H9 (cell line): Measurements from ENCODE around the gene SVOP. TPM values are rescaled to one million over a fixed set of nuclear protein-coding genes. Genes with fewer than 3 reads are reported as not detected.

Experiments
- DNase-seq: peaks from one replicate; pipeline ENCODE4 v3.0.0-alpha.2; 2017
- H2AFZ ChIP-seq: one replicate; pipeline ENCODE4 v1.6.1; 2013; ENCODE audit warnings: mild to moderate bottlenecking, low read length, control low read depth, moderate library complexity
- H2AK5ac ChIP-seq: 2 replicates; pipeline ENCODE4 v1.6.1; 2013; ENCODE audit warnings: low read length, control low read depth, mixed read lengths; ENCODE audit not compliant: insufficient read length
- H2BK120ac ChIP-seq: one replicate; pipeline ENCODE4 v1.6.1; 2013; ENCODE audit warnings: low read depth, mild to moderate bottlenecking, low read length, control low read depth, inconsistent platforms; ENCODE audit not compliant: poor library complexity, severe bottlenecking
- H2BK12ac ChIP-seq: 2 replicates; pipeline ENCODE4 v1.6.1; 2013; ENCODE audit warnings: low read length, control low read depth, mixed read lengths, low read depth; ENCODE audit not compliant: insufficient read length
- H2BK15ac ChIP-seq: 2 replicates; pipeline ENCODE4 v1.6.1; 2013; ENCODE audit warnings: low read depth, low read length, control low read depth
- H2BK20ac ChIP-seq: one replicate; pipeline ENCODE4 v1.6.1; 2013; ENCODE audit warnings: low read depth, mild to moderate bottlenecking, low read length, control low read depth, inconsistent platforms; ENCODE audit not compliant: poor library complexity, severe bottlenecking
- H2BK5ac ChIP-seq: 2 replicates; pipeline ENCODE4 v1.6.1; 2013; ENCODE audit warnings: low read length, control low read depth, mixed read lengths; ENCODE audit not compliant: insufficient read length
- H3K14ac ChIP-seq: 2 replicates; pipeline ENCODE4 v1.6.1; 2013; ENCODE audit warnings: low read length, control low read depth; ENCODE audit not compliant: insufficient read depth
- H3K18ac ChIP-seq: 2 replicates; pipeline ENCODE4 v1.6.1; 2013; ENCODE audit warnings: low read depth, mild to moderate bottlenecking, mixed read lengths, low read length, control low read depth; ENCODE audit not compliant: insufficient read length
- H3K23ac ChIP-seq: 2 replicates; pipeline ENCODE4 v1.6.1; 2013; ENCODE audit warnings: low read length, control low read depth, mixed read lengths, low read depth; ENCODE audit not compliant: insufficient read length
- H3K23me2 ChIP-seq: 2 replicates; pipeline ENCODE4 v1.6.1; 2013; ENCODE audit warnings: low read depth, mild to moderate bottlenecking, mixed read lengths, low read length, control low read depth; ENCODE audit not compliant: insufficient read length, poor library complexity, severe bottlenecking
- H3K27ac ChIP-seq: 2 replicates; pipeline ENCODE4 v1.5.1; 2013; ENCODE audit warnings: low read length, control low read depth, mixed read lengths, low read depth; ENCODE audit not compliant: insufficient read length
- H3K27me3 ChIP-seq: 2 replicates; pipeline ENCODE4 v1.6.1; 2013; ENCODE audit warnings: low read length, control low read depth, inconsistent platforms; ENCODE audit not compliant: insufficient read depth
- H3K4ac ChIP-seq: 2 replicates; pipeline ENCODE4 v1.6.1; 2013; ENCODE audit warnings: low read depth, mild to moderate bottlenecking, control low read depth, inconsistent platforms, low read length, moderate library complexity
- H3K4me1 ChIP-seq: 2 replicates; pipeline ENCODE4 v1.6.1; 2013; ENCODE audit warnings: low read length, control low read depth, inconsistent platforms; ENCODE audit not compliant: insufficient read depth
- H3K4me2 ChIP-seq: 2 replicates; pipeline ENCODE4 v1.6.1; 2013; ENCODE audit warnings: low read length, control low read depth, mixed read lengths; ENCODE audit not compliant: insufficient read length, insufficient read depth
- H3K56ac ChIP-seq: 2 replicates; pipeline ENCODE4 v1.6.1; 2013; ENCODE audit warnings: low read depth, mild to moderate bottlenecking, mixed read lengths, low read length, control low read depth; ENCODE audit not compliant: insufficient read length
- H3K79me1 ChIP-seq: 2 replicates; pipeline ENCODE4 v1.6.1; 2013; ENCODE audit warnings: low read depth, mild to moderate bottlenecking, moderate library complexity, low read length, control low read depth, inconsistent platforms; ENCODE audit not compliant: insufficient read depth, poor library complexity, severe bottlenecking
- H3K79me2 ChIP-seq: 2 replicates; pipeline ENCODE4 v1.6.1; 2013; ENCODE audit warnings: low read length, control low read depth, inconsistent platforms; ENCODE audit not compliant: insufficient read depth
- H3K9ac ChIP-seq: 2 replicates; pipeline ENCODE4 v1.6.1; 2013; ENCODE audit warnings: low read length, control low read depth, mixed read lengths; ENCODE audit not compliant: insufficient read length; ENCODE audit errors: extremely low read depth
- H3K9me3 ChIP-seq: one replicate; pipeline ENCODE4 v1.6.1; 2013; ENCODE audit warnings: low read depth, low read length, inconsistent platforms; ENCODE audit not compliant: control insufficient read depth
- H3T11ph ChIP-seq: one replicate; pipeline ENCODE4 v1.6.1; 2013; ENCODE audit warnings: mild to moderate bottlenecking, low read length, control low read depth, inconsistent platforms
- H4K20me1 ChIP-seq: one replicate; pipeline ENCODE4 v1.6.1; 2013; ENCODE audit not compliant: control insufficient read depth, insufficient read length, insufficient read depth
- H4K5ac ChIP-seq: 2 replicates; pipeline ENCODE4 v1.6.1; 2013; ENCODE audit warnings: low read depth, mild to moderate bottlenecking, mixed read lengths, low read length, control low read depth; ENCODE audit not compliant: insufficient read length
- H4K8ac ChIP-seq: replicated peaks from 2 replicates; pipeline ENCODE4 v1.6.1; 2013; ENCODE audit warnings: low read length, control low read depth, mixed read lengths, low read depth; ENCODE audit not compliant: insufficient read length
- H4K91ac ChIP-seq: 2 replicates; pipeline ENCODE4 v1.6.1; 2013; ENCODE audit warnings: low read depth, mild to moderate bottlenecking, moderate library complexity, mixed read lengths, low read length, control low read depth; ENCODE audit not compliant: insufficient read length
- H3K27ac Mint-ChIP-seq, 3 experiments: 2 replicates in 2 of 3; 3 replicates in 1 of 3; pipeline ENCODE4 v1.8.0; 2020 to 2021; ENCODE audit warnings: mixed read lengths in 3 of 3, mild to moderate bottlenecking in 1 of 3, moderate library complexity in 1 of 3
- H3K27me3 Mint-ChIP-seq: 2 replicates; pipeline ENCODE4 v1.8.0; 2021; ENCODE audit warnings: low read depth, mild to moderate bottlenecking, moderate library complexity, mixed read lengths
- H3K36me3 Mint-ChIP-seq, 3 experiments: 2 replicates in 2 of 3; 3 replicates in 1 of 3; pipeline ENCODE4 v1.8.0; 2020 to 2021; ENCODE audit warnings: low read depth in 3 of 3, mixed read lengths in 3 of 3; ENCODE audit not compliant: insufficient read depth in 1 of 3
- H3K4me1 Mint-ChIP-seq, 2 experiments: 2 replicates each; pipeline ENCODE4 v1.8.0; 2020; ENCODE audit warnings: mixed read lengths in 2 of 2
- H3K4me3 Mint-ChIP-seq, 2 experiments: 2 replicates in 1 of 2; 3 replicates in 1 of 2; pipeline ENCODE4 v1.8.0; 2020 to 2021; ENCODE audit warnings: mild to moderate bottlenecking in 2 of 2, mixed read lengths in 2 of 2, moderate library complexity in 1 of 2
- H3K9me3 Mint-ChIP-seq, 2 experiments: 2 replicates in 1 of 2; 3 replicates in 1 of 2; pipeline ENCODE4 v1.8.0; 2020; ENCODE audit warnings: mild to moderate bottlenecking in 2 of 2, mixed read lengths in 2 of 2, moderate library complexity in 1 of 2
- WGBS: extraction: QIAGEN DNeasy Blood & Tissue Kit; methylation state at CpG from one replicate; pipeline ENCODE4 v1.1.7; 2013; ENCODE audit warnings: missing lambda C conversion rate, low lambda C conversion rate, mixed read lengths; ENCODE audit not compliant: insufficient read length; ENCODE audit errors: extremely low coverage; 5-methylcytosine and 5-hydroxymethylcytosine counted together
- total RNA-seq: library from RNA; stranded (reverse); gene quantifications from 2 replicates; pipeline ENCODE4 v1.2.1, GENCODE V29; 2021
- TF ChIP-seq, protein P1 (sequence below): fragments of 200-600 bp; sonication (generic); conservative IDR thresholded peaks from 3 replicates; pipeline ENCODE4 v1.8.0; 2021; ENCODE audit warnings: antibody characterized with exemption, mild to moderate bottlenecking

SVOP gene
- total RNA-seq, 1 experiment from 2014 or later = 0.15 TPM

- H3K9ac ChIP-seq = no peak overlapping the region
- H3K36me3 Mint-ChIP-seq = peaks cover 2 to 8% (median 4%) of the 10 kb centered on the region in 3 experiments; a peak in 6 of 7 replicates
Observed at GRCh38 chr12:108860443-108860842, 160.4 kb downstream of the SVOP start.

More at GRCh38 chr12:108860443-108860842, 160.4 kb downstream of the SVOP start:
- Mint-ChIP-seq H3K27me3 (peaks cover 6% of the 10 kb centered on the region), H3K4me1 (peaks cover 36 to 37% of the 10 kb centered on the region in 2 experiments), H3K27ac (peak overlapping the region in 1 of 3 experiments; percentile 30; a peak in 3 of 7 replicates), H3K9me3 (peaks cover 4 to 6% of the 10 kb centered on the region in 2 experiments; a peak in 3 of 5 replicates), H3K4me3 (no peak overlapping the region; a peak in 1 of 5 replicates)
- Histone ChIP-seq H2BK120ac (no peak overlapping the region), H2AK5ac (no peak overlapping the region), H3K27me3 (no peaks in the 10 kb centered on the region), H4K91ac (no peak overlapping the region), H3K18ac (no peak overlapping the region), H4K20me1 (no peaks in the 10 kb centered on the region), H3K23me2 (peaks cover 13% of the 10 kb centered on the region), H3K14ac (no peak overlapping the region), H3K79me2 (no peaks in the 10 kb centered on the region; the same call in 1 of the 2 replicates), H4K8ac (no peak overlapping the region), H3K4me1 (peaks cover 5% of the 10 kb centered on the region; the same call in 1 of the 2 replicates), H2AFZ (no peak overlapping the region), H3K56ac (no peak overlapping the region), H4K5ac (no peak overlapping the region), H2BK5ac (no peak overlapping the region), H2BK20ac (no peak overlapping the region), H3T11ph (no peak overlapping the region), H3K4me2 (no peak overlapping the region), H3K27ac (no peak overlapping the region), H3K4ac (no peak overlapping the region), H3K9me3 (no peaks in the 10 kb centered on the region), H2BK15ac (no peak overlapping the region), H2BK12ac (no peak overlapping the region), H3K23ac (no peak overlapping the region), H3K79me1 (no peaks in the 10 kb centered on the region)
- TF ChIP-seq, protein P1, sequence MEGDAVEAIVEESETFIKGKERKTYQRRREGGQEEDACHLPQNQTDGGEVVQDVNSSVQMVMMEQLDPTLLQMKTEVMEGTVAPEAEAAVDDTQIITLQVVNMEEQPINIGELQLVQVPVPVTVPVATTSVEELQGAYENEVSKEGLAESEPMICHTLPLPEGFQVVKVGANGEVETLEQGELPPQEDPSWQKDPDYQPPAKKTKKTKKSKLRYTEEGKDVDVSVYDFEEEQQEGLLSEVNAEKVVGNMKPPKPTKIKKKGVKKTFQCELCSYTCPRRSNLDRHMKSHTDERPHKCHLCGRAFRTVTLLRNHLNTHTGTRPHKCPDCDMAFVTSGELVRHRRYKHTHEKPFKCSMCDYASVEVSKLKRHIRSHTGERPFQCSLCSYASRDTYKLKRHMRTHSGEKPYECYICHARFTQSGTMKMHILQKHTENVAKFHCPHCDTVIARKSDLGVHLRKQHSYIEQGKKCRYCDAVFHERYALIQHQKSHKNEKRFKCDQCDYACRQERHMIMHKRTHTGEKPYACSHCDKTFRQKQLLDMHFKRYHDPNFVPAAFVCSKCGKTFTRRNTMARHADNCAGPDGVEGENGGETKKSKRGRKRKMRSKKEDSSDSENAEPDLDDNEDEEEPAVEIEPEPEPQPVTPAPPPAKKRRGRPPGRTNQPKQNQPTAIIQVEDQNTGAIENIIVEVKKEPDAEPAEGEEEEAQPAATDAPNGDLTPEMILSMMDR = no peak
- no CpG with 5 or more reads among the region's 6 CpGs for WGBS
- DNase-seq = no peak
